HEK293 (cell line): ENCODE measurements around the gene RAB40C.

Experiments
- CTCF ChIA-PET: fragments of 350-600 bp; formaldehyde crosslinking; extraction: SDS; loops from one replicate; lab custom pipeline; 2021; ENCODE audit warnings: antibody characterized with exemption; lab: Yijun Ruan, JAX
- POLR2A ChIA-PET: fragments of 300-600 bp; formaldehyde crosslinking; extraction: SDS; loops from one replicate; lab custom pipeline; 2020; ENCODE audit warnings: antibody characterized with exemption, inconsistent platforms; lab: Yijun Ruan, JAX
- H3K27ac ChIP-seq: fragments of 200-500 bp; sonication (Bioruptor generic); 2 replicates; pipeline ENCODE4 v1.5.1; 2014; ENCODE audit warnings: low read depth, low read length, control low read depth, inconsistent platforms; ENCODE audit errors: extremely low read depth
- H3K36me3 ChIP-seq, 2 experiments: fragments of 200-500 bp in 1 of 2; sonication (Bioruptor generic) in 1 of 2; 1 replicate in 1 of 2; 2 replicates in 1 of 2; pipeline ENCODE4 v1.5.1; 2014 to 2017; ENCODE audit warnings: inconsistent platforms in 2 of 2, low read length in 2 of 2; ENCODE audit not compliant: control insufficient read depth in 2 of 2, insufficient read depth in 1 of 2
- H3K4me1 ChIP-seq: fragments of 200-500 bp; sonication (Bioruptor generic); 2 replicates; pipeline ENCODE4 v1.5.1; 2014; ENCODE audit warnings: mild to moderate bottlenecking, low read length, inconsistent platforms; ENCODE audit not compliant: control insufficient read depth, insufficient read depth
- H3K4me3 ChIP-seq: 2 replicates; pipeline ENCODE4 v1.5.1; 2011; ENCODE audit warnings: low read depth, mild to moderate bottlenecking, control low read depth, low read length, moderate library complexity
- H3K9me3 ChIP-seq: fragments of 200-500 bp; sonication (Bioruptor generic); 2 replicates; pipeline ENCODE4 v1.5.1; 2014; ENCODE audit warnings: low read depth, low read length, inconsistent platforms; ENCODE audit not compliant: control insufficient read depth, insufficient read depth
- BCL11B ChIP-seq: fragments of 450-650 bp; formaldehyde crosslinking; IDR thresholded peaks from 2 replicates; pipeline ENCODE4 v1.5.1; 2016; ENCODE audit warnings: low read depth, missing biosample characterization, missing genetic modification characterization
- CTCF ChIP-seq: fragments of 450-650 bp; formaldehyde crosslinking; IDR thresholded peaks from 2 replicates; pipeline ENCODE4 v1.5.1; 2016; ENCODE audit warnings: missing biosample characterization, missing genetic modification characterization
- EGR2 ChIP-seq: fragments of 450-650 bp; formaldehyde crosslinking; IDR thresholded peaks from 2 replicates; pipeline ENCODE4 v1.5.1; 2016; ENCODE audit warnings: low read depth, missing biosample characterization, missing genetic modification characterization
- KLF8 ChIP-seq: fragments of 450-650 bp; formaldehyde crosslinking; IDR thresholded peaks from 2 replicates; pipeline ENCODE4 v1.5.1; 2016; ENCODE audit warnings: missing biosample characterization, missing genetic modification characterization
- PBX3 ChIP-seq: sonication (generic); formaldehyde crosslinking; IDR thresholded peaks from 2 replicates; pipeline ENCODE4 v1.8.1; 2022; ENCODE audit warnings: mild to moderate bottlenecking, moderate library complexity, missing genetic modification reagents
- TRIM28 ChIP-seq: IDR thresholded peaks from 2 replicates; pipeline ENCODE4 v1.6.1; 2011; ENCODE audit warnings: low read length, control low read depth, borderline replicate concordance
- YY1 ChIP-seq: fragments of 450-650 bp; formaldehyde crosslinking; IDR thresholded peaks from 2 replicates; pipeline ENCODE4 v1.5.1; 2018; ENCODE audit warnings: missing biosample characterization, missing genetic modification characterization
- ZBTB21 ChIP-seq: fragments of 450-650 bp; formaldehyde crosslinking; IDR thresholded peaks from 2 replicates; pipeline ENCODE4 v1.5.1; 2017; ENCODE audit warnings: missing biosample characterization, missing genetic modification characterization
- ZBTB7A ChIP-seq: fragments of 450-650 bp; formaldehyde crosslinking; IDR thresholded peaks from 2 replicates; pipeline ENCODE4 v1.5.1; 2016; ENCODE audit warnings: low read depth, missing biosample characterization, missing genetic modification characterization
- ZFHX2 ChIP-seq: fragments of 450-650 bp; formaldehyde crosslinking; conservative IDR thresholded peaks from 2 replicates; pipeline ENCODE4 v1.5.1; 2016; ENCODE audit warnings: missing biosample characterization, missing genetic modification characterization
- ZNF121 ChIP-seq: fragments of 450-650 bp; formaldehyde crosslinking; IDR thresholded peaks from 2 replicates; pipeline ENCODE4 v1.5.1; 2016; ENCODE audit warnings: missing biosample characterization, missing genetic modification characterization
- ZNF138 ChIP-seq: fragments of 450-650 bp; formaldehyde crosslinking; IDR thresholded peaks from 2 replicates; pipeline ENCODE4 v1.5.1; 2016; ENCODE audit warnings: missing biosample characterization, missing genetic modification characterization, borderline replicate concordance
- ZNF155 ChIP-seq: fragments of 450-650 bp; formaldehyde crosslinking; IDR thresholded peaks from 2 replicates; pipeline ENCODE4 v1.5.1; 2016; ENCODE audit warnings: missing biosample characterization, missing genetic modification characterization
- ZNF175 ChIP-seq: fragments of 450-650 bp; formaldehyde crosslinking; IDR thresholded peaks from 2 replicates; pipeline ENCODE4 v1.5.1; 2016; ENCODE audit warnings: missing biosample characterization, missing genetic modification characterization
- ZNF184 ChIP-seq: fragments of 450-650 bp; IDR thresholded peaks from 2 replicates; pipeline ENCODE4 v1.5.1; 2018; ENCODE audit warnings: missing biosample characterization, mild to moderate bottlenecking, missing genetic modification characterization
- ZNF211 ChIP-seq: fragments of 450-650 bp; formaldehyde crosslinking; IDR thresholded peaks from 2 replicates; pipeline ENCODE4 v1.5.1; 2016; ENCODE audit warnings: low read depth, missing biosample characterization, missing genetic modification characterization
- ZNF341 ChIP-seq: fragments of 450-650 bp; formaldehyde crosslinking; IDR thresholded peaks from 2 replicates; pipeline ENCODE4; 2016; ENCODE audit warnings: low read depth, missing biosample characterization, missing genetic modification characterization
- ZNF560 ChIP-seq: fragments of 450-650 bp; formaldehyde crosslinking; IDR thresholded peaks from 2 replicates; pipeline ENCODE4 v1.5.1; 2017; ENCODE audit warnings: missing biosample characterization, missing genetic modification characterization, borderline replicate concordance
- ZNF654 ChIP-seq: fragments of 450-650 bp; formaldehyde crosslinking; IDR thresholded peaks from 2 replicates; pipeline ENCODE4 v1.5.1; 2016; ENCODE audit warnings: low read depth, missing biosample characterization, missing genetic modification characterization
- ZNF658 ChIP-seq: fragments of 450-650 bp; formaldehyde crosslinking; IDR thresholded peaks from 2 replicates; pipeline ENCODE4; 2016; ENCODE audit warnings: missing biosample characterization, missing genetic modification characterization
- ZNF768 ChIP-seq: fragments of 450-650 bp; formaldehyde crosslinking; IDR thresholded peaks from 2 replicates; pipeline ENCODE4 v1.5.1; 2018; ENCODE audit warnings: missing biosample characterization, mild to moderate bottlenecking, missing genetic modification characterization
- ZNF777 ChIP-seq: fragments of 450-650 bp; formaldehyde crosslinking; IDR thresholded peaks from 2 replicates; pipeline ENCODE4 v1.5.1; 2017; ENCODE audit warnings: missing biosample characterization, missing genetic modification characterization, borderline replicate concordance

RAB40C gene

GRCh38 chr16:610513-611381 is 20.9 kb downstream of the RAB40C start:
- peak; percentile 16; the same call in 1 of the 2 replicates for TF ChIP-seq ZNF341 (tag by site-specific recombination)
- TF ChIP-seq ZNF654 = peak; percentile 36; the same call in 1 of the 2 replicates
- TF ChIP-seq ZNF768 (tag by site-specific recombination) = no peak
- no peak for TF ChIP-seq ZNF211 (tag by site-specific recombination)
- Histone ChIP-seq H3K9me3 (no peaks in the 10 kb centered on the region), H3K36me3 (peaks cover 0 to 3% of the 10 kb centered on the region in 2 experiments; a peak in 1 of 3 replicates), H3K4me1 (no peaks in the 10 kb centered on the region), H3K4me3 (no peak overlapping the region), H3K27ac (no peak overlapping the region)
- ChIA-PET CTCF (interaction anchor here (0.7 to 2.0 kb wide), 3 partner anchors 10 to 515 kb away, joined by 4 to 8 read pairs (median 4); no protein-coding TSS in a partner anchor), POLR2A (no interaction called here)

GRCh38 chr16:615122-615521 is 25.3 kb downstream of the RAB40C start:
- Histone ChIP-seq H3K36me3 (peaks cover 0 to 3% of the 10 kb centered on the region in 2 experiments; a peak in 1 of 3 replicates), H3K27ac (no peak overlapping the region), H3K9me3 (no peaks in the 10 kb centered on the region), H3K4me1 (no peaks in the 10 kb centered on the region), H3K4me3 (no peak overlapping the region)
- ChIA-PET POLR2A (no interaction called here), CTCF (no interaction called here)
- TF ChIP-seq YY1 (tag by site-specific recombination) (no peak), ZBTB21 (tag by site-specific recombination) (no peak), EGR2 (tag by site-specific recombination) (peak; percentile 70; the same call in 1 of the 2 replicates), ZNF155 (tag by site-specific recombination) (no peak), ZFHX2 (tag by site-specific recombination) (peak; percentile 51), PBX3 (CRISPR knock-in tag) (no peak)

GRCh38 chr16:616733-617586 is 27.1 kb downstream of the RAB40C start:
- ChIA-PET POLR2A (no interaction called here), CTCF (interaction anchor here (0.7 kb wide), 1 partner anchor 15 kb away, joined by 3 read pairs; no protein-coding TSS in a partner anchor)
- Histone ChIP-seq H3K36me3 (peaks cover 0 to 3% of the 10 kb centered on the region in 2 experiments; a peak in 1 of 3 replicates), H3K9me3 (no peaks in the 10 kb centered on the region), H3K27ac (no peak overlapping the region), H3K4me1 (no peaks in the 10 kb centered on the region; the same call in 1 of the 2 replicates), H3K4me3 (no peak overlapping the region)
- TF ChIP-seq ZNF121 (tag by site-specific recombination) (no peak), ZNF175 (tag by site-specific recombination) (no peak), BCL11B (tag by site-specific recombination) (no peak), ZNF658 (tag by site-specific recombination) (no peak), ZNF138 (tag by site-specific recombination) (no peak), TRIM28 (no peak), ZBTB7A (no peak), ZNF184 (no peak), KLF8 (tag by site-specific recombination) (no peak), ZNF560 (no peak), ZNF777 (tag by site-specific recombination) (no peak), CTCF (tag by site-specific recombination) (no peak)
